ENCODE results near the gene JPT1. TPM values are rescaled to one million over a fixed set of nuclear protein-coding genes. Genes with fewer than 3 reads are reported as not detected.
A peak's percentile ranks its signal among the peaks of the same experiment; 100 is the strongest.

The JPT1 gene
- total and polyA plus RNA-seq, 2 experiments from 2014 or later = 278 to 903 TPM

DNA sequence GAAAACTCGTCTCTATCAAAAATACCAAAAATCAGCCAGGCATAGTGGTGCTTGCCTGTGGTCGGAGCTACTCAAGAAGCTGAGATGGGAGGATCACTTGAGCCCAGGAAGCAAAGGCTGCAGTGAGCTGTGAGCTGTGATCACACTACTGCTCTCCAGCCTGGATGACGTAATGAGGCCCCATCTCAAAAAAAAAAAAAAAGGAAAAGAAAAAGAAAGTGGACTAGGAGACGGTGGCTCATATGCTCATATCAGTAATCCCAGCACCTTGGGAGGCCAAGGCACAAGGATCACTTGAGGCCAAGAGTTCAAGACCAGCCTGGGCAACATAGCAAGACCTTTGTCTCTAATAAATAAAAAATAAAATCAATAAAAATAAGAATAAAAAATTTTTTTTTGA lies 37.3 kb upstream of the JPT1 start:
- ATAC-seq = no peak
- H3K27ac ChIP-seq (ENCODE audit: low read depth) = 0 out of 2 replicates have a peak overlapping the region, but pooled peaks have one; percentile 45
- no peak overlapping the region for H3K4me3 Mint-ChIP-seq
- no peaks in the 10 kb centered on the region for H3K79me2 ChIP-seq (replicated peaks; ENCODE audit: insufficient read depth)
- no peaks in the 10 kb centered on the region for H3K27me3 ChIP-seq (ENCODE audit: insufficient read depth)
- no peaks in the 10 kb centered on the region for H3K36me3 Mint-ChIP-seq (ENCODE audit: low read depth)
- H3K36me3 ChIP-seq (ENCODE audit: insufficient read depth) = no peaks in the 10 kb centered on the region
- no peaks in the 10 kb centered on the region for H3K4me1 ChIP-seq (ENCODE audit: insufficient read depth)
- H3K4me3 ChIP-seq = no peak overlapping the region
- no peak overlapping the region for H3K27ac Mint-ChIP-seq
- H3K4me1 Mint-ChIP-seq = no peaks in the 10 kb centered on the region
- H3K9me3 Mint-ChIP-seq = no peaks in the 10 kb centered on the region
- H2AFZ ChIP-seq = no peak overlapping the region
- H3K4me2 ChIP-seq = no peak overlapping the region
- TF ChIP-seq, protein P1, sequence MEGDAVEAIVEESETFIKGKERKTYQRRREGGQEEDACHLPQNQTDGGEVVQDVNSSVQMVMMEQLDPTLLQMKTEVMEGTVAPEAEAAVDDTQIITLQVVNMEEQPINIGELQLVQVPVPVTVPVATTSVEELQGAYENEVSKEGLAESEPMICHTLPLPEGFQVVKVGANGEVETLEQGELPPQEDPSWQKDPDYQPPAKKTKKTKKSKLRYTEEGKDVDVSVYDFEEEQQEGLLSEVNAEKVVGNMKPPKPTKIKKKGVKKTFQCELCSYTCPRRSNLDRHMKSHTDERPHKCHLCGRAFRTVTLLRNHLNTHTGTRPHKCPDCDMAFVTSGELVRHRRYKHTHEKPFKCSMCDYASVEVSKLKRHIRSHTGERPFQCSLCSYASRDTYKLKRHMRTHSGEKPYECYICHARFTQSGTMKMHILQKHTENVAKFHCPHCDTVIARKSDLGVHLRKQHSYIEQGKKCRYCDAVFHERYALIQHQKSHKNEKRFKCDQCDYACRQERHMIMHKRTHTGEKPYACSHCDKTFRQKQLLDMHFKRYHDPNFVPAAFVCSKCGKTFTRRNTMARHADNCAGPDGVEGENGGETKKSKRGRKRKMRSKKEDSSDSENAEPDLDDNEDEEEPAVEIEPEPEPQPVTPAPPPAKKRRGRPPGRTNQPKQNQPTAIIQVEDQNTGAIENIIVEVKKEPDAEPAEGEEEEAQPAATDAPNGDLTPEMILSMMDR (conservative IDR thresholded peaks at IDR 0.05; ENCODE audit: low read depth in 2 of 2) = no peak
- TF ChIP-seq STAT1 (IDR thresholded peaks at IDR 0.05; ENCODE audit: unreplicated experiment) (no peak), EZH2phosphoT487 (IDR thresholded peaks at IDR 0.05; ENCODE audit: unreplicated experiment) (no peak), ZNF114 (CRISPR knock-in tag; IDR thresholded peaks at IDR 0.05) (no peak), POLR2AphosphoS5 (IDR thresholded peaks at IDR 0.05; ENCODE audit: low read depth) (no peak), JUNB (IDR thresholded peaks at IDR 0.05; ENCODE audit: unreplicated experiment) (no peak), EZH2 (IDR thresholded peaks at IDR 0.05; ENCODE audit: low read depth, unreplicated experiment) (no peak), CREB1 (CRISPR knock-in tag; IDR thresholded peaks at IDR 0.05; ENCODE audit: low read depth) (no peak), ZNF331 (CRISPR knock-in tag; IDR thresholded peaks at IDR 0.05; ENCODE audit: low read depth) (no peak), NANOG (IDR thresholded peaks at IDR 0.05; ENCODE audit: borderline replicate concordance) (no peak)
- TF ChIP-seq, protein P2, sequence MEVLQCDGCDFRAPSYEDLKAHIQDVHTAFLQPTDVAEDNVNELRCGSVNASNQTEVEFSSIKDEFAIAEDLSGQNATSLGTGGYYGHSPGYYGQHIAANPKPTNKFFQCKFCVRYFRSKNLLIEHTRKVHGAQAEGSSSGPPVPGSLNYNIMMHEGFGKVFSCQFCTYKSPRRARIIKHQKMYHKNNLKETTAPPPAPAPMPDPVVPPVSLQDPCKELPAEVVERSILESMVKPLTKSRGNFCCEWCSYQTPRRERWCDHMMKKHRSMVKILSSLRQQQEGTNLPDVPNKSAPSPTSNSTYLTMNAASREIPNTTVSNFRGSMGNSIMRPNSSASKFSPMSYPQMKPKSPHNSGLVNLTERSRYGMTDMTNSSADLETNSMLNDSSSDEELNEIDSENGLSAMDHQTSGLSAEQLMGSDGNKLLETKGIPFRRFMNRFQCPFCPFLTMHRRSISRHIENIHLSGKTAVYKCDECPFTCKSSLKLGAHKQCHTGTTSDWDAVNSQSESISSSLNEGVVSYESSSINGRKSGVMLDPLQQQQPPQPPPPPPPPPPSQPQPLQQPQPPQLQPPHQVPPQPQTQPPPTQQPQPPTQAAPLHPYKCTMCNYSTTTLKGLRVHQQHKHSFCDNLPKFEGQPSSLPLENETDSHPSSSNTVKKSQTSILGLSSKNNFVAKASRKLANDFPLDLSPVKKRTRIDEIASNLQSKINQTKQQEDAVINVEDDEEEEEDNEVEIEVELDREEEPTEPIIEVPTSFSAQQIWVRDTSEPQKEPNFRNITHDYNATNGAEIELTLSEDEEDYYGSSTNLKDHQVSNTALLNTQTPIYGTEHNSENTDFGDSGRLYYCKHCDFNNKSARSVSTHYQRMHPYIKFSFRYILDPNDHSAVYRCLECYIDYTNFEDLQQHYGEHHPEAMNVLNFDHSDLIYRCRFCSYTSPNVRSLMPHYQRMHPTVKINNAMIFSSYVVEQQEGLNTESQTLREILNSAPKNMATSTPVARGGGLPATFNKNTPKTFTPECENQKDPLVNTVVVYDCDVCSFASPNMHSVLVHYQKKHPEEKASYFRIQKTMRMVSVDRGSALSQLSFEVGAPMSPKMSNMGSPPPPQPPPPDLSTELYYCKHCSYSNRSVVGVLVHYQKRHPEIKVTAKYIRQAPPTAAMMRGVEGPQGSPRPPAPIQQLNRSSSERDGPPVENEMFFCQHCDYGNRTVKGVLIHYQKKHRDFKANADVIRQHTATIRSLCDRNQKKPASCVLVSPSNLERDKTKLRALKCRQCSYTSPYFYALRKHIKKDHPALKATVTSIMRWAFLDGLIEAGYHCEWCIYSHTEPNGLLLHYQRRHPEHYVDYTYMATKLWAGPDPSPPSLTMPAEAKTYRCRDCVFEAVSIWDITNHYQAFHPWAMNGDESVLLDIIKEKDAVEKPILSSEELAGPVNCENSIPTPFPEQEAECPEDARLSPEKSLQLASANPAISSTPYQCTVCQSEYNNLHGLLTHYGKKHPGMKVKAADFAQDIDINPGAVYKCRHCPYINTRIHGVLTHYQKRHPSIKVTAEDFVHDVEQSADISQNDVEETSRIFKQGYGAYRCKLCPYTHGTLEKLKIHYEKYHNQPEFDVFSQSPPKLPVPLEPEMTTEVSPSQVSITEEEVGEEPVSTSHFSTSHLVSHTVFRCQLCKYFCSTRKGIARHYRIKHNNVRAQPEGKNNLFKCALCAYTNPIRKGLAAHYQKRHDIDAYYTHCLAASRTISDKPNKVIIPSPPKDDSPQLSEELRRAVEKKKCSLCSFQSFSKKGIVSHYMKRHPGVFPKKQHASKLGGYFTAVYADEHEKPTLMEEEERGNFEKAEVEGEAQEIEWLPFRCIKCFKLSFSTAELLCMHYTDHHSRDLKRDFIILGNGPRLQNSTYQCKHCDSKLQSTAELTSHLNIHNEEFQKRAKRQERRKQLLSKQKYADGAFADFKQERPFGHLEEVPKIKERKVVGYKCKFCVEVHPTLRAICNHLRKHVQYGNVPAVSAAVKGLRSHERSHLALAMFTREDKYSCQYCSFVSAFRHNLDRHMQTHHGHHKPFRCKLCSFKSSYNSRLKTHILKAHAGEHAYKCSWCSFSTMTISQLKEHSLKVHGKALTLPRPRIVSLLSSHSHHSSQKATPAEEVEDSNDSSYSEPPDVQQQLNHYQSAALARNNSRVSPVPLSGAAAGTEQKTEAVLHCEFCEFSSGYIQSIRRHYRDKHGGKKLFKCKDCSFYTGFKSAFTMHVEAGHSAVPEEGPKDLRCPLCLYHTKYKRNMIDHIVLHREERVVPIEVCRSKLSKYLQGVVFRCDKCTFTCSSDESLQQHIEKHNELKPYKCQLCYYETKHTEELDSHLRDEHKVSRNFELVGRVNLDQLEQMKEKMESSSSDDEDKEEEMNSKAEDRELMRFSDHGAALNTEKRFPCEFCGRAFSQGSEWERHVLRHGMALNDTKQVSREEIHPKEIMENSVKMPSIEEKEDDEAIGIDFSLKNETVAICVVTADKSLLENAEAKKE (CRISPR knock-in tag; IDR thresholded peaks at IDR 0.05) = no peak
- TF ChIP-seq, protein P3, sequence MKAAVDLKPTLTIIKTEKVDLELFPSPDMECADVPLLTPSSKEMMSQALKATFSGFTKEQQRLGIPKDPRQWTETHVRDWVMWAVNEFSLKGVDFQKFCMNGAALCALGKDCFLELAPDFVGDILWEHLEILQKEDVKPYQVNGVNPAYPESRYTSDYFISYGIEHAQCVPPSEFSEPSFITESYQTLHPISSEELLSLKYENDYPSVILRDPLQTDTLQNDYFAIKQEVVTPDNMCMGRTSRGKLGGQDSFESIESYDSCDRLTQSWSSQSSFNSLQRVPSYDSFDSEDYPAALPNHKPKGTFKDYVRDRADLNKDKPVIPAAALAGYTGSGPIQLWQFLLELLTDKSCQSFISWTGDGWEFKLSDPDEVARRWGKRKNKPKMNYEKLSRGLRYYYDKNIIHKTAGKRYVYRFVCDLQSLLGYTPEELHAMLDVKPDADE (IDR thresholded peaks at IDR 0.05) = no peak
- TF ChIP-seq, protein P4, sequence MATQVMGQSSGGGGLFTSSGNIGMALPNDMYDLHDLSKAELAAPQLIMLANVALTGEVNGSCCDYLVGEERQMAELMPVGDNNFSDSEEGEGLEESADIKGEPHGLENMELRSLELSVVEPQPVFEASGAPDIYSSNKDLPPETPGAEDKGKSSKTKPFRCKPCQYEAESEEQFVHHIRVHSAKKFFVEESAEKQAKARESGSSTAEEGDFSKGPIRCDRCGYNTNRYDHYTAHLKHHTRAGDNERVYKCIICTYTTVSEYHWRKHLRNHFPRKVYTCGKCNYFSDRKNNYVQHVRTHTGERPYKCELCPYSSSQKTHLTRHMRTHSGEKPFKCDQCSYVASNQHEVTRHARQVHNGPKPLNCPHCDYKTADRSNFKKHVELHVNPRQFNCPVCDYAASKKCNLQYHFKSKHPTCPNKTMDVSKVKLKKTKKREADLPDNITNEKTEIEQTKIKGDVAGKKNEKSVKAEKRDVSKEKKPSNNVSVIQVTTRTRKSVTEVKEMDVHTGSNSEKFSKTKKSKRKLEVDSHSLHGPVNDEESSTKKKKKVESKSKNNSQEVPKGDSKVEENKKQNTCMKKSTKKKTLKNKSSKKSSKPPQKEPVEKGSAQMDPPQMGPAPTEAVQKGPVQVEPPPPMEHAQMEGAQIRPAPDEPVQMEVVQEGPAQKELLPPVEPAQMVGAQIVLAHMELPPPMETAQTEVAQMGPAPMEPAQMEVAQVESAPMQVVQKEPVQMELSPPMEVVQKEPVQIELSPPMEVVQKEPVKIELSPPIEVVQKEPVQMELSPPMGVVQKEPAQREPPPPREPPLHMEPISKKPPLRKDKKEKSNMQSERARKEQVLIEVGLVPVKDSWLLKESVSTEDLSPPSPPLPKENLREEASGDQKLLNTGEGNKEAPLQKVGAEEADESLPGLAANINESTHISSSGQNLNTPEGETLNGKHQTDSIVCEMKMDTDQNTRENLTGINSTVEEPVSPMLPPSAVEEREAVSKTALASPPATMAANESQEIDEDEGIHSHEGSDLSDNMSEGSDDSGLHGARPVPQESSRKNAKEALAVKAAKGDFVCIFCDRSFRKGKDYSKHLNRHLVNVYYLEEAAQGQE (IDR thresholded peaks at IDR 0.05; ENCODE audit: unreplicated experiment) = no peak
- H3K27me3 Mint-ChIP-seq (ENCODE audit: insufficient read depth, low read depth, poor library complexity) = peaks cover 4% of the 10 kb centered on the region
- DNase-seq (ENCODE audit: low spot score) = no peak
- no peaks in the 10 kb centered on the region for H4K20me1 ChIP-seq (replicated peaks; ENCODE audit: insufficient read depth)
- no peaks in the 10 kb centered on the region for H3K9me2 ChIP-seq (ENCODE audit: insufficient read depth)
- no peaks in the 10 kb centered on the region for H3F3A ChIP-seq (replicated peaks; ENCODE audit: low read depth)
